Stomach (tissue), 9 donors: ENCODE measurements around the gene CTDSPL. TPM values are rescaled to one million over a fixed set of nuclear protein-coding genes. Genes with fewer than 3 reads are reported as not detected.

Experiments
- DNase-seq, 2 donors: peaks; one replicate each; pipeline versions ENCODE4 v3.0.0 to v3.0.0-alpha.2; 2013 to 2019
- H3K27ac ChIP-seq, 5 donors: fragments of 200-600 bp in 4 of 5; sonication (generic) in 4 of 5; one replicate each; pipeline ENCODE4 v1.5.1; 2013 to 2019; ENCODE audit warnings: mild to moderate bottlenecking in 1 of 5, moderate library complexity in 1 of 5
- H3K27me3 ChIP-seq, 3 donors: fragments of 200-600 bp; sonication (generic); one replicate each; pipeline ENCODE4 v1.5.1; 2017 to 2019; ENCODE audit warnings: mixed run types in 1 of 3
- H3K36me3 ChIP-seq, 4 donors: fragments of 200-600 bp; sonication (generic); 1 replicate in 3 of 4; 2 replicates in 1 of 4; pipeline ENCODE4 v1.5.1; 2016 to 2019
- H3K4me1 ChIP-seq, 4 donors: fragments of 200-600 bp; sonication (generic); one replicate each; pipeline ENCODE4 v1.5.1; 2016 to 2019
- H3K4me3 ChIP-seq, 4 donors: fragments of 200-600 bp; sonication (generic) in 3 of 4; one replicate each; pipeline ENCODE4 v1.5.1; 2016 to 2019; ENCODE audit warnings: mild to moderate bottlenecking in 1 of 4
- H3K9me3 ChIP-seq, 4 donors: fragments of 200-600 bp; sonication (generic); one replicate each; pipeline ENCODE4 v1.5.1; 2016 to 2019
- EP300 ChIP-seq: sonication (generic); formaldehyde crosslinking; IDR thresholded peaks from one replicate; pipeline ENCODE4 v1.6.1; 2017; ENCODE audit warnings: antibody characterized with exemption
- POLR2A ChIP-seq, 4 donors: fragments of 450-650 bp; IDR thresholded peaks; one replicate each; pipeline ENCODE4 v1.6.1; 2016; ENCODE audit warnings: antibody characterized with exemption in 4 of 4, control low read depth in 2 of 4, mild to moderate bottlenecking in 1 of 4, moderate library complexity in 1 of 4
- POLR2AphosphoS5 ChIP-seq, 3 donors: sonication (generic); formaldehyde crosslinking; IDR thresholded peaks; one replicate each; pipeline ENCODE4 v1.6.1; 2016; ENCODE audit warnings: antibody characterized with exemption in 3 of 3
- WGBS, 5 donors: extraction: QIAGEN DNeasy Blood & Tissue Kit in 3 of 5; methylation state at CpG; one replicate each; pipeline versions ENCODE4 v1.1.5 to v1.1.7; 2013 to 2018; 5-methylcytosine and 5-hydroxymethylcytosine counted together
- intact Hi-C: fragments of 100-400 bp; cut with DNase I; formaldehyde crosslinking; loops from one replicate; pipeline ENCODE4 v1.15.1; 2023; ENCODE audit warnings: low total_unique reads
- polyA plus RNA-seq, 3 donors: library from polyadenylated mRNA; stranded (reverse); fragments of 200-250 nt; gene quantifications; one replicate each; pipeline ENCODE4 v1.2.3, GENCODE V29; 2013
- total RNA-seq, 5 donors: library from RNA; depleted of rRNA; stranded (reverse); fragments of >200 nt; gene quantifications; one replicate each; pipeline versions ENCODE4 v1.1.0 to v1.2.3, GENCODE V29; 2014 to 2016
- TF ChIP-seq, protein P1 (sequence below), 7 experiments: fragments of 450-650 bp in 4 of 7; fragments of 200-600 bp in 3 of 7; sonication (generic) in 3 of 7; IDR thresholded peaks; one replicate each; pipeline ENCODE4 v1.5.1; 2016 to 2019; ENCODE audit warnings: antibody characterized with exemption in 7 of 7, control low read depth in 2 of 7, mild to moderate bottlenecking in 1 of 7
- donor health status: healthy with polysubstance abuse.
- donor health status: Bipolar disorder and iron deficiency.
- donor health status: healthy.

The CTDSPL gene
- total and polyA plus RNA-seq, 8 donors, result 13.4 to 54.9 (median 30.2) TPM

DNA sequence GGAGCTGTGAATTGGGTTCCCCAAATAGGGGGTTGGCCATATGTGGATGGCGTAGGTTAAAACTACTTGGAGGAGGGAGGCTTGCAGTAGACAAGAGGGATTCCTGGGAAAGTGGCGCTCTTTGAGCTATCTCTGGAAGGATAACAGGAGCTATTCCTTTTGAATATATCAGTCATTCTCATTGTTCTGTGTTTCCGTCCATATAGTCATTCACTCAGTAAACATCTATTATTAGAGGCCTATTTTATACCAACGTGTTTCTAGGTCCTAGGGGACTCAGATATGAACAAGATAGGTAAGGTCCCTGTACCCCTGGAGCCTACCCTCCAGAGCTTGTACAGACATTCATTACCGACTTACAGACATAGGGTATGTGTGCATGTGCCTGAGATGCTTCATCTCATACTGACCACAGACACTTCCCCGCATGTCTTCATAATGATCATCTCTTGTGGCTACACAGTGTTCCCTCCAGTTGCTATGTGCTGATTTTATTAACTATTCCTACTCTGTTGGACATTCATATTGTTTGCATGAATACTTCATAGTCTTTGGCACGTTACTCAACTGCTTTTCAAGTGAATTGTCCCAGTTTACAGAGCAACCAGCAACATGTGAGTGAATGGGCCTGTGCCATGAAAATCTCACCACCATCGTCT is 73.1 kb downstream of the CTDSPL start:
- no peaks in the 10 kb centered on the region for H3K9me3 ChIP-seq
- H3K4me1 ChIP-seq, result peaks cover 24 to 88% (median 55%) of the 10 kb centered on the region in 4 donors
- intact Hi-C loops, result no loop called here
- no peaks in the 10 kb centered on the region for H3K27me3 ChIP-seq
- no peak for TF ChIP-seq POLR2AphosphoS5 (IDR thresholded peaks at IDR 0.05)
- no peak for TF ChIP-seq POLR2A (IDR thresholded peaks at IDR 0.05)
- no peak for TF ChIP-seq EP300
- TF ChIP-seq, protein P1, sequence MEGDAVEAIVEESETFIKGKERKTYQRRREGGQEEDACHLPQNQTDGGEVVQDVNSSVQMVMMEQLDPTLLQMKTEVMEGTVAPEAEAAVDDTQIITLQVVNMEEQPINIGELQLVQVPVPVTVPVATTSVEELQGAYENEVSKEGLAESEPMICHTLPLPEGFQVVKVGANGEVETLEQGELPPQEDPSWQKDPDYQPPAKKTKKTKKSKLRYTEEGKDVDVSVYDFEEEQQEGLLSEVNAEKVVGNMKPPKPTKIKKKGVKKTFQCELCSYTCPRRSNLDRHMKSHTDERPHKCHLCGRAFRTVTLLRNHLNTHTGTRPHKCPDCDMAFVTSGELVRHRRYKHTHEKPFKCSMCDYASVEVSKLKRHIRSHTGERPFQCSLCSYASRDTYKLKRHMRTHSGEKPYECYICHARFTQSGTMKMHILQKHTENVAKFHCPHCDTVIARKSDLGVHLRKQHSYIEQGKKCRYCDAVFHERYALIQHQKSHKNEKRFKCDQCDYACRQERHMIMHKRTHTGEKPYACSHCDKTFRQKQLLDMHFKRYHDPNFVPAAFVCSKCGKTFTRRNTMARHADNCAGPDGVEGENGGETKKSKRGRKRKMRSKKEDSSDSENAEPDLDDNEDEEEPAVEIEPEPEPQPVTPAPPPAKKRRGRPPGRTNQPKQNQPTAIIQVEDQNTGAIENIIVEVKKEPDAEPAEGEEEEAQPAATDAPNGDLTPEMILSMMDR (IDR thresholded peaks at IDR 0.05), result no peak
- no peak for DNase-seq
- WGBS, 5 donors, result 39 to 56% (median 43%) methylated on average over 8 of the region's 8 CpGs
- H3K4me3 ChIP-seq, result no peak overlapping the region
- H3K27ac ChIP-seq, result peak overlapping the region; percentile 61 to 82 (median 75)
- H3K36me3 ChIP-seq, result no peaks in the 10 kb centered on the region

DNA sequence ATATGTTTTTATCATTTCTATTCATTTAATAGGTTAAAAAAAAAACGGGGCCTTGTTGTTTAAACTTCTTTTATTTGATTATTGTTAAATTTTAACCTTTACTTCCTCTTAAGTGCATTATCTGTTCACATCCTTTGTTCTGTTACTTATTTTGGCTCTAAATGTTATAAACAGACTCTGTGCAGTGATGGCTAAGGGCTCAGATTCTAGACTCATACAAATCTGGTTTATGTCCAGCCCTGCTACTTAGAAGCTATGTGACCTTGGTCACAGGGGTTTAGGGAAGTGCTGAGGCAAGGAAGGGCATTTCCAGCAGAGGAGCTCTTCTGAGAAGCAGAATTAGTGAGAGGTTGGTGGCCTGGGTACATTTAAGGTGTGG is 73.6 kb downstream of the CTDSPL start:
- Histone ChIP-seq H3K4me1 (peaks cover 27 to 90% (median 55%) of the 10 kb centered on the region in 4 donors), H3K27me3 (no peaks in the 10 kb centered on the region), H3K9me3 (no peaks in the 10 kb centered on the region), H3K27ac (peak overlapping the region; percentile 49 to 82 (median 75)), H3K36me3 (no peaks in the 10 kb centered on the region), H3K4me3 (no peak overlapping the region)
- TF ChIP-seq POLR2AphosphoS5 (IDR thresholded peaks at IDR 0.05) (peak in 2 of 3 donors; percentile 42 to 58), EP300 (no peak), POLR2A (IDR thresholded peaks at IDR 0.05) (no peak)
- TF ChIP-seq, protein P1 (IDR thresholded peaks at IDR 0.05), result no peak
- intact Hi-C loops, result no loop called here
- DNase-seq, result peak in 1 of 2 donors; percentile 61
- 2 to 8% (median 5%) methylated on average over 1 of the region's 1 CpG for WGBS, 5 donors

DNA sequence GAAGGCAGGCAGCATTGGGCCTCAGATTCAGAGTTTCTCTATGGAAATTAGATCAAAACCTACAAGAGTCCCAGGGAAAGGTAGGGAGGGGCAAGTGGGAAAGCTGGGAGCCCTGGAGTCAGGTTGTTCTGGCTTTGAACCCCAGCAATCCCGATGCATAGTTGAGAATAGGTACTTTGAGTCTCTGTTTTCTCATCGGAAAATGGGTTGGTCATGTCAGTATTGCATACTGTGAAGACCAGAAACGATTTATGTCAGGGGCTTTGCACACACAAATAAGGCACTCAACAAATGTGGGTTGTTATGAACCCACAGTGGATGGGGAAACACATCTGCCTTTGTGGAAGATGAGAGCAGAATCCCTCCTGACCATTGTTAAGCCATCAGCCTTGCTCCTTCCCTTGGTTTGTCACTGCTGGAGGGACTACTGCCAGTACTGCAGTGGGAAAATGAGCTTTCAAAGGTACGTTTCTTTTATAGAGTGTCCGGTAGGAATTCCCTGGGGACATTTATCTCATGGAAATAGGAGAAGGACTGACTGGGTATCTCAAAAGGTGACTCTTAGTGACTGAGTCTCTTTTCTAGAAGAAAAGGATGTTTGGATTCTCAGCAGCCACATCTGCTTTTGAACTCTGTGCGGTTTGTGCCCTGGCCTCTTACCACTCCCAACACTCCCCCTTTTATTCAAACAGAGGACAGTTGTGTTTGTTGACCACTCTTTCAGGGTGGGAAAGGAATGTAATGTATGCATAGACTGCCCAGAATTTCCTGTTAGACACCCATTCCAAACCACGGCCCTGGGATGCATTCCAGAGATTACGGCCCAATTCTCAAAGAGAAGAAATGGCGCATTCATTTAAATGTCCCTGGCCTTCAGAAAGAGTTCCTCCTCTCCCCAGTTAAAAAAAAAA is 74.3 kb downstream of the CTDSPL start:
- DNase-seq, result peak; percentile 52 to 62
- Histone ChIP-seq H3K4me3 (no peak overlapping the region), H3K27ac (peak overlapping the region; percentile 49 to 82 (median 75)), H3K27me3 (no peaks in the 10 kb centered on the region), H3K9me3 (no peaks in the 10 kb centered on the region), H3K36me3 (no peaks in the 10 kb centered on the region), H3K4me1 (peaks cover 27 to 90% (median 58%) of the 10 kb centered on the region in 4 donors)
- TF ChIP-seq, protein P1 (IDR thresholded peaks at IDR 0.05), result no peak
- TF ChIP-seq POLR2A (IDR thresholded peaks at IDR 0.05) (no peak), POLR2AphosphoS5 (IDR thresholded peaks at IDR 0.05) (no peak), EP300 (no peak)
- WGBS, 5 donors, result 31 to 61% (median 47%) methylated on average over 9 of the region's 9 CpGs
- intact Hi-C loops, result no loop called here

DNA sequence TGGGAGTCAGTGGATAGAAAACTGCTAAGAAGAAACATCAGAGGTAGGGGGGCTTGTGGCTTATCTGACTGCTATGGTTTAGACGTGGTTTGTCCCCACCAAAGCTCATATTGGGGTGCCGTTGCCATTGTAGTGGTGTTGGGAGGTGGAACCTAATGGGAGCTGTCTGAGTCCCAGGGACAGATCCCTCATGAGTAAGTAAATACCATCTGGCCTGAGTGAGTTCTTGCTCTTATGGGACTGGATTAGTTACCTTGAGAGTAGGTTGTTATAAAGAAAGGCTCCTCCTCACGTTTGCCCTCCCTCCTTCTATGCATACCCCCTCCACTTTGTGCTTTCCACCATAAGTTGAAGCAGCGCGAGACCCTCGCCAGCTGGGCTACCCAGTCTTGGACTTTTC is 75.5 kb downstream of the CTDSPL start:
- TF ChIP-seq POLR2A (IDR thresholded peaks at IDR 0.05) (no peak), EP300 (no peak), POLR2AphosphoS5 (IDR thresholded peaks at IDR 0.05) (no peak)
- TF ChIP-seq, protein P1 (IDR thresholded peaks at IDR 0.05), result no peak
- no peaks in the 10 kb centered on the region for H3K27me3 ChIP-seq
- no peak for DNase-seq
- no peaks in the 10 kb centered on the region for H3K9me3 ChIP-seq
- peak overlapping the region in 3 of 5 donors; percentile 27 to 82 (median 79) for H3K27ac ChIP-seq
- no peaks in the 10 kb centered on the region for H3K36me3 ChIP-seq
- WGBS, 5 donors, result 73 to 85% (median 81%) methylated on average over 6 of the region's 6 CpGs
- no peak overlapping the region for H3K4me3 ChIP-seq
- peaks cover 36 to 90% (median 58%) of the 10 kb centered on the region in 4 donors for H3K4me1 ChIP-seq
- intact Hi-C loops, result no loop called here
